Gastrocnemius medialis (tissue), 4 donors: Measurements from ENCODE around the gene POU2AF1. TPM values are rescaled to one million over a fixed set of nuclear protein-coding genes. Genes with fewer than 3 reads are reported as not detected.
A peak's percentile ranks its signal among the peaks of the same experiment; 100 is the strongest.
"Not testable (repeated sequence)": the region's sequence is repeated elsewhere in the genome, so short reads cannot be mapped to it uniquely, and the experiment has no call there.

ENCODE experiments used
- ATAC-seq, 2 donors: fragments of 150-250 bp; one replicate each; pipeline ENCODE4 v1.9.1; 2016
- DNase-seq, 2 donors: peaks; one replicate each; pipeline ENCODE4 v3.0.0-alpha.2; 2019
- H3K27ac ChIP-seq, 4 donors: fragments of 200-600 bp; sonication (generic); 1 replicate in 1 of 4; 2 replicates in 3 of 4; pipeline ENCODE4 v1.5.1; 2016 to 2018; ENCODE audit warnings: mild to moderate bottlenecking in 2 of 4, moderate library complexity in 1 of 4
- H3K27me3 ChIP-seq, 3 donors: fragments of 200-600 bp; sonication (generic) in 2 of 3; 1 replicate in 1 of 3; 2 replicates in 2 of 3; pipeline versions ENCODE4 v1.5.1 to v1.6.0; 2016 to 2019; ENCODE audit warnings: mild to moderate bottlenecking in 1 of 3, moderate library complexity in 1 of 3
- H3K36me3 ChIP-seq, 2 donors: fragments of 200-600 bp; sonication (generic) in 1 of 2; one replicate each; pipeline ENCODE4 v1.5.1; 2017 to 2018
- H3K4me1 ChIP-seq, 2 donors: fragments of 200-600 bp; sonication (generic) in 1 of 2; one replicate each; pipeline ENCODE4 v1.5.1; 2016 to 2017; ENCODE audit warnings: mild to moderate bottlenecking in 2 of 2
- H3K4me3 ChIP-seq, 4 donors: fragments of 200-600 bp; sonication (generic) in 3 of 4; 1 replicate in 1 of 4; 2 replicates in 3 of 4; pipeline ENCODE4 v1.5.1; 2016 to 2019; ENCODE audit warnings: mild to moderate bottlenecking in 2 of 4
- H3K9me3 ChIP-seq, 3 donors: fragments of 200-600 bp; sonication (generic) in 2 of 3; 1 replicate in 1 of 3; 2 replicates in 2 of 3; pipeline ENCODE4 v1.5.1; 2016 to 2019
- CTCF ChIP-seq, 5 experiments: fragments of 450-650 bp in 3 of 5; fragments of 200-600 bp in 2 of 5; sonication (generic) in 2 of 5; IDR thresholded peaks in 4 of 5; conservative IDR thresholded peaks in 1 of 5; 1 replicate in 4 of 5; 2 replicates in 1 of 5; pipeline ENCODE4 v1.5.1; 2016 to 2019; ENCODE audit warnings: antibody characterized with exemption in 5 of 5, mild to moderate bottlenecking in 3 of 5, moderate library complexity in 3 of 5
- POLR2A ChIP-seq, 2 donors: fragments of 450-650 bp; IDR thresholded peaks; one replicate each; pipeline ENCODE4 v1.6.1; 2017; ENCODE audit warnings: antibody characterized with exemption in 2 of 2, mild to moderate bottlenecking in 2 of 2, moderate library complexity in 2 of 2
- in situ Hi-C, 4 donors: fragments of 200-750 bp; cut with MboI; loops; one replicate each; pipeline versions ENCODE4 v1.15.0 to v1.8.0; 2017; ENCODE audit warnings: low sequenced_read_pairs in 4 of 4
- intact Hi-C: fragments of 100-400 bp; cut with DNase I; formaldehyde crosslinking; loops from one replicate; pipeline ENCODE4 v1.15.1; 2023; ENCODE audit warnings: low total_unique reads
- total RNA-seq, 4 donors: library from RNA; depleted of rRNA; stranded (reverse); fragments of >200 nt; gene quantifications; one replicate each; pipeline versions ENCODE4 v1.1.0 to v1.2.3, GENCODE V29; 2016

POU2AF1 gene
- total RNA-seq, 4 donors from 2014 or later, result 0.29 to 0.78 TPM; not detected in 2

- no peaks in the 10 kb centered on the region for H3K36me3 ChIP-seq
- no peak for TF ChIP-seq POLR2A (IDR thresholded peaks at IDR 0.05)
- no peak for TF ChIP-seq CTCF (IDR thresholded peaks at IDR 0.05 in 4 of 5, conservative IDR thresholded peaks at IDR 0.05 in 1 of 5)
- intact Hi-C loops (no loop called here), in situ Hi-C loops (no loop called here)
- no peaks in the 10 kb centered on the region for H3K9me3 ChIP-seq
- ATAC-seq (peak in 1 of 2 donors; percentile 15), DNase-seq (no peak)
- no peak overlapping the region for H3K27ac ChIP-seq
- H3K27me3 ChIP-seq, result no peaks in the 10 kb centered on the region
- peaks cover 9% of the 10 kb centered on the region in 2 donors for H3K4me1 ChIP-seq
- H3K4me3 ChIP-seq, result no peak overlapping the region
Observed at GRCh38 chr11:111324277-111324720, 54.8 kb downstream of the POU2AF1 start.

- no peak overlapping the region for H3K27ac ChIP-seq
- no peaks in the 10 kb centered on the region for H3K9me3 ChIP-seq
- TF ChIP-seq POLR2A (IDR thresholded peaks at IDR 0.05) (no peak), CTCF (IDR thresholded peaks at IDR 0.05 in 4 of 5, conservative IDR thresholded peaks at IDR 0.05 in 1 of 5) (no peak)
- no peak for DNase-seq
- in situ Hi-C loops, result no loop called here
- ATAC-seq, result no peak
- H3K4me3 ChIP-seq, result no peak overlapping the region
- intact Hi-C loops, result no loop called here
- no peaks in the 10 kb centered on the region for H3K36me3 ChIP-seq
- no peaks in the 10 kb centered on the region for H3K27me3 ChIP-seq
- peaks cover 0 to 3% of the 10 kb centered on the region in 2 donors for H3K4me1 ChIP-seq
Observed at GRCh38 chr11:111322534-111322933, 56.5 kb downstream of the POU2AF1 start.

- H3K27ac ChIP-seq, result no peak overlapping the region
- intact Hi-C loops, result no loop called here
- no peak for ATAC-seq
- in situ Hi-C loops, result no loop called here
- TF ChIP-seq POLR2A (IDR thresholded peaks at IDR 0.05) (no peak), CTCF (IDR thresholded peaks at IDR 0.05 in 4 of 5, conservative IDR thresholded peaks at IDR 0.05 in 1 of 5) (no peak)
- no peak for DNase-seq
- no peaks in the 10 kb centered on the region for H3K36me3 ChIP-seq
- no peak overlapping the region for H3K4me3 ChIP-seq
- H3K27me3 ChIP-seq, result no peaks in the 10 kb centered on the region
- no peaks in the 10 kb centered on the region for H3K9me3 ChIP-seq
- H3K4me1 ChIP-seq, result no peaks in the 10 kb centered on the region
Observed at GRCh38 chr11:111320728-111321568, 58.1 kb downstream of the POU2AF1 start.

- not testable (repeated sequence) for H3K4me3 ChIP-seq, H3K36me3 ChIP-seq
Observed at GRCh38 chr11:111320199-111320598, 58.9 kb downstream of the POU2AF1 start.

GRCh38 chr11:111319296-111319695 lies 59.8 kb downstream of the POU2AF1 start:
- intact Hi-C loops (no loop called here), in situ Hi-C loops (no loop called here)
- Histone ChIP-seq H3K36me3 (no peaks in the 10 kb centered on the region), H3K27me3 (no peaks in the 10 kb centered on the region), H3K4me1 (no peaks in the 10 kb centered on the region), H3K27ac (no peak overlapping the region), H3K4me3 (no peak overlapping the region), H3K9me3 (no peaks in the 10 kb centered on the region)
- TF ChIP-seq POLR2A (IDR thresholded peaks at IDR 0.05) (no peak), CTCF (IDR thresholded peaks at IDR 0.05 in 4 of 5, conservative IDR thresholded peaks at IDR 0.05 in 1 of 5) (no peak)
- DNase-seq (no peak), ATAC-seq (no peak)

More at GRCh38 chr11:111320199-111320598, 58.9 kb downstream of the POU2AF1 start:
- H3K27ac ChIP-seq, H3K9me3 ChIP-seq, intact Hi-C loops, H3K4me1 ChIP-seq, in situ Hi-C loops, DNase-seq, ATAC-seq, H3K27me3 ChIP-seq: not testable (repeated sequence)
